Measurements from ENCODE around the gene NDUFS6.
"Not testable (repeated sequence)": the region's sequence is repeated elsewhere in the genome, so short reads cannot be mapped to it uniquely, and the experiment has no call there.

NDUFS6 gene

DNA sequence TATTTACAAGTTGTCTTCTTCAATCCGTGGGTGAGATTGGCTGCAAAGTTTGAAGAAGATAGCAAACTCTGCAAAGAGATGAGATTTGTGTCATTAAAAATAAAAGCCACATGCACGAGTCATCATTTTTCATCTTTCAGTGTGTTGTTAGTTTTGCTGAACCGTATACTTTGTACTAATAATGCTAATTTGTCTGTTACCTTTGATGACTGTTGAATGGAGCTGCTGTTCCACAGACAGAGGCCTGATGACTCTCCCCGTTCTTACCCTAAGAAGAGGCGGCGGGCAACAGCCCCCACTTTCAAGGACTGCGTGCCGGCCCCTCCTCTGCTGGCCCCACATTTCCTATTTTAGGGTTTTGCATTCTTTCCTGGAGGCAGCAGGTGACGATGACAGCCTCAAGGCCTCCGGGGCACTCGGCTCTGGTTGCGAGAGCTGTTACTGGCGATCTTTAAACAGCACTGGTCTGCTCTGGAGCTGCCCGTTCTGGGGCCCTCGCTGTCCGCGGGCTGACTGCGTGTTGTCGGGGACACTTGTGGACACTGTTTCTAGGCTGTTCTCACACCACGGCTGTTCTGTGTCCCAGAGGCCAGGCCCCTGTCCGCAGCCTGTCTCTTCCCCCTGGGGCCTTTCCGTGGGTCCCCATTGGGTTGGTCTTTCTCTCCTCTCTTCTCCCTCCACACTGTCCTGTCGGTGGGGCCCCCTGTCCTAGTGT is 35.1 kb downstream of the NDUFS6 start:
- no peak for DNase-seq

DNA sequence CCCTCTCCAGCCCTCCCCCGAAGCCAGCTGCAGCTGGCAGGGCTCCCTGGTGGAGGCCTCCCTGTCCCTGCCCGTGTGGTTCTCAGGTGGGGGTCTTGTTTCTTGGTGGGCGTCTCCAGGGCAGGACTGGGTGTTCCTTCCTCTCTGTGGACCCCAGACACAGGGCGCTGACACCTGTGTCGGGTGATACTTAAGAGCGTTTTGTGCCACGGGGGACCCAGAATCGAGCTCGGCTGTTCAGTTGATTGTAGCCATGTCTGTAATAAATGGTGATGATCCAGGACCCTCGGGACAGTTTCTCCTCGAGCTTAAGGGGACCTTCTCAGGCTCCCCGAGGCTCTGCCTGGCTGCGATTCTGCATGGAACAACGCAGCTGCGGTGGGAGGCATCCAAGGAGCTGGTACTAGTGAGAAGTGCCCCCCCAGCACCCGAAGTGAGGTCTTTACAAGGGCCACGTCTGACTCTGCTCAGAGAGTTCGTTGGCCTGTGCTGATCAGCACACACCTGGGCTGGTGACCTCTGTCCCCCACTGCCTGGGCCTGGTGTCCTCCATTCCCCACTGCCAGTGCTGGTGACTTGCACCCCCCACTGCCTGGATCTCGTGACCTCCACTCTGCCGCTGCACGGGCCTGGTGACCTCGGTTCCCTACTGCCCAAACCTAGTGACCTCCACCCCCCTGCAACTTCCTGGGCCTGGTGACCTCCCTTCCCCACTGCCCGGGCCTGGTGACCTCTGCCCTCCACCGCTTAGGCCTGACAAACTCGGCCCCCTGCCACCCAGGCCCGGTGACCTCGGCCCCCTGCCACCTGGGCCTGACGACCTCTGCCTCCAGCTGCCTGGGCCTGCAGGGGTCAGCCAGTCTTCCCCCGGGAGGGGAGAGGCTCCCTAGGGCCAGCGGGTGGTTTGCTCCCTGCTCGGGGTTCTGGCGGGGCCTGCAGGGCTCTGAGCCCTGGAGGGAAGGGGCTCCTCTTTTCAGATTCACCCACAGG is 36.0 kb downstream of the NDUFS6 start:
- DNase-seq = no peak

DNA sequence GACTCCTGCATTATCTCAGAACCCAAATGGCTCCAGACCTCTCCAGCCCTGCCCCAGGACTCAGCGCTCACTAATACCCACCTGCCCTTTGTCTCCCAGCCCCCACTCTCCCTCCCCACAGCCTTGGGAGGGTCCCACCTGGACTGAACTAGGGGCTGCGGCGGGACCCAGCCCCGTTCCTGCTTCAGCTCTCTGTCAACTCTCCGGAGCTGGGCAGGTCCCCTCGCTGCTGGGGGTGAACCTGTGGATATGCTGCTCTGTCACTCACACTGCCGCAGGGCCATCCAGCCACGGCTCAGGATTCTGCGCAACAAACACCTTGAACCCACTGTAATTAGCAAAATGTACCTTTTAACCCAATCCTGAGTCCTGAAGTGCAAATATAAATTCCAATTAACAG is 36.8 kb downstream of the NDUFS6 start:
- DNase-seq = no peak

DNA sequence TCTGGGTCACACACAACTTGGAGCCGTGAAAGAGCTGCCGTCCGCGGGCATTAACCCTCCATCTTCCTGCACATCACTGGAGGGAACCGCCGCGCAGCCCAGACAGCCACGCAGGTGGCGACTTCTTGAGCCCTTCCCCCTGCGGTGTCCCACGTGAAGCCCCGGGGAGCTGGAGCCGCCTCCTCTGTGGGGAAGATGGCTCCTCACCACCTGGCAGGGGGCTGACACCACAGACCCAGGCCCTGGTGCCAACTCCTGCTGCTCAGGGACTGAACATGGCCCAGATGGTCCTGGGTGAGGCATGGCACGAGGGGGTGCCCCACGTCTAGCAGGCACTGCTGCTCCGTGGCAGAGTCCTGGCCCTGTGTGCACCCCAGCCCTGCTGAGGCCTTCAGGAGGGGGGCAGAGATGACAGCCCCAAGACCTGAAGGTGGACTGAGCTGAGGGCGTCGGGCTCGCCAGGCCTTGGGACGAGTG is 38.9 kb downstream of the NDUFS6 start:
- no peak for DNase-seq

DNA sequence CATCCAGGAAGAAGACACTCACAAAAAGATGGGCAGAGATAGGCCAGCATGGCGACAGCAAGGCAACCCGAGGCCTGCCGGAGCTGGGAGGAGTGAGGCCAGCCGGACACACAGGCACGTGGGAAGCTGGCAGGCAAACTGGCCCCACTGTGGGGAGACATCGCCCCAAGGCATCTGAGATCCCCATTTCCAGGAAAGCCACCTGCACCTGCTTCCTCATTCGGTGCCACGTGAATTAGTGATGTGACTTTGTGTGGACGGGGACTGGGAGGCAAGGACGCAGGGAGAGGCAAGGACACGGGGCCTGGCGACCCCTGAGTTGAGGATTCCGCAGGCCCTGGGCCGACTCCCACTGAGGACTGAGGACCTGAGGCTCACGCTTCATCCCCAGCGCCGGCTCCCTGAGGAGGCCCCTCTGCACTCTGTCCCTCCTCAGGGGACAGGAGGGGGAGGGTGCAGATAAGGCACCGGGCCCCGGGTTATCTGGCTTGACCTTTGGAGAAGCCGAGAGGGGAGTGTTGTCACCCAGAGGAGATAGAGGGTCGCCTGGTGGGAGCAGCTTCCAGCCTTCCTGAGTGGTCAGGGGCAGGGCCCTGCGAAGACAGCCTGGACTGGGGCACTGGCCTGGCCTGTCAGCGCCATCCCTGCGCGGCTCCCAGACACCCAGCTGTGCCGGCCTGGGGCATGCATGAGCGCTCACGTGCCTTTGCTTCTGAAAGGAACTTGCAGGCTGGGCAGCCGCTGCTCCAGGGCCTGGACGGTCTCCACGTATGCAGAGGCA is 39.7 kb downstream of the NDUFS6 start:
- DNase-seq = no peak

DNA sequence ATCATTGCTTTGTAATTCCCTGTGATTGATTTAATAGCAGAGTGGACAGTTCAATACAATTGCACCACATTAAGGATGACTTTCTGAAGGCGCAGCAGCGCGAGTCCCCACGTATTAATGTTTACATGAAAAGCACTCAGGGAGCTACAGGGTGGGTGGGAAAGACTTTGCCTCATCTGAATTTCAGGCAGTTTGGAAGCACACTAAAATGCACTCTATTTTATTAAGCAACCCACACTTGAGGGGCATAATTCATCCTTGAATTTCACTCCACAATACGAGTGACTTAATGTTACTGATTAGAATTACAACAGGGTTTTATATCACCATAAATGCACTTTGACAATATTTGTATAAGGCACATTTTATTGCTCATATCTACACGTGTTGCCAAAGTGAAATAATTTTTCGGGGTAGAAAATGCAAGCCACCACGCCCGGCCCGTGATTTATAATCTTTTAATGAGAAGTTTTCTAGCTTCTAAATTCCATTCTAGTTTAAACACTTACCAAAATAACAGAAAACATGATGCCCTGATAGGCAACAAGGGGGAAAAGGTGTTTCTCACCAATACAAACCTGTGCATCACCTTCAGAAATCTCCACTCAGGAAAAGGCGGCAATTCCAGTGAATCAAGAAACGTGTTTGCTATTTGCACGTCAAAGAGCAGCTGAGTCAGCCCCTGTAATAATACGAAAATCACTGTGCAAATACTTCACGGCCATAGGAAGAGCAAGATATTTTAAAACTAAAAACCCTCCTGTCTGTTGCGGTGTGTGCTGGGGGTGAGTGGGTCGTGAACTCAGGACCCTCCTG is 41.0 kb downstream of the NDUFS6 start:
- DNase-seq = no peak

DNA sequence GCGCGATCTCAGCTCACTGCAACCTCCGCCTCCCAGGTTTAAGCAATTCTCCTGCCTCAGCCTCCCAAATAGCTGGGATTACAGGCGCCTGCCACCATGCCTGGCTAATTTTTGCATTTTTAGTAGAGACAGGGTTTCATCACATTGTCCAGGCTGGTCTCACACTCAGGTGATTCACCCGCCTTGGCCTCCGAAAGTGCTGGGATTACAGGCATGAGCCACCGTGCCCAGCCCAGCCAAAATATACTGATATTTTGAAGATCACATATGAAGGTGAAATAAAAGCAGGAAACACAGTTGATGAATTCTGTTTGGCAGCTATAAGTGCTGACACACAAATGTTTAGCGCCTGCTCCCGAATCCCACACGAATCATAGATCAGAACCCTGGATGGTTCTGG is 42.6 kb downstream of the NDUFS6 start:
- DNase-seq = not testable (repeated sequence)

DNA sequence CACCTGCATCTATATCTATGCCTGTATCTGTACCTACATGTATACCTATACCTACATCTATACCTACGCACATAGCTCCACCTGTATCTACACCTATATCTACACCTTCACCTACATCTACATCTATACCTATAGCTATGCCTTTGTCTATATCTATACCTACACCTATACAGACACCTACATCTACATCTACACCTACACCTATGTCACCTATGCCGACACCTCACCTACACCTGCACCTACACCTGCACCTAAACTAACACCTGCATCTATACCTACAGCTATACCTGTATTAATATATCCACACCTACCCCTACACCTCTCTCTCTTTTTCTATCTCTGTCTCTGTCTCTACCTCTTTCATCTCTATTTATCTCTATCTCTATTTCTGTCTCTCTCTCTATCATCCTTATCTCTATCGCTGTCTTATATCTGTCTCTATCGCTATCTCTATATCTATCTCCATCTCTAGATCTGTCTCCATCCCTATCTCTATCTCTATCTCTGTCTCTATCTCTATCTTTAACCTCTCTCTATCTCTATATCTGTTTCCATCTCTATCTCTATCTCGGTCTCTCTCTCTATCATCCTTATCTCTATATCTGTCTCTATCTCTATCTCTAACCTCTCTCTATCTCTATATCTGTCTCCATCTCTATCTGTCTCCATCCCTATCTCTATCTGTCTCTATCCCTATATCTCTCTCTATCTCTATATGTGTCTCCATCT is 43.7 kb downstream of the NDUFS6 start:
- no peak for DNase-seq

DNA sequence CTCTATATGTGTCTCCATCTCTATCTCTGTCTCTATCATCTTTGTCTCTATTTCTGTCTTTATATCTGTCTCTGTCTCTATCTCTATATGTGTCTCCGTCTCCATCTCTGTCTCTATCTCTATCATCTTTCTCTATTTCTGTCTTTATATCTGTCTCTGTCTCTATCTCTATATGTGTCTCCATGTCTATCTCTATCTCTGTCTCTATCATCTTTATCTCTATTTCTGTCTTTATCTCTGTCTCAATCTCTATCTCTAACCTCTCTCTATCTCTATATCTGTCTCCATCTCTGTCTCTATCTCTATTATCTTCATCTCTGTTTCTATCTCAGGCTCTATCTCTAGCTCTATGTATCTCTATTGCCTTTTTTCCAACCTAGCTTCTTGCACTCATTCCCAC is 44.5 kb downstream of the NDUFS6 start:
- no peak for DNase-seq

DNA sequence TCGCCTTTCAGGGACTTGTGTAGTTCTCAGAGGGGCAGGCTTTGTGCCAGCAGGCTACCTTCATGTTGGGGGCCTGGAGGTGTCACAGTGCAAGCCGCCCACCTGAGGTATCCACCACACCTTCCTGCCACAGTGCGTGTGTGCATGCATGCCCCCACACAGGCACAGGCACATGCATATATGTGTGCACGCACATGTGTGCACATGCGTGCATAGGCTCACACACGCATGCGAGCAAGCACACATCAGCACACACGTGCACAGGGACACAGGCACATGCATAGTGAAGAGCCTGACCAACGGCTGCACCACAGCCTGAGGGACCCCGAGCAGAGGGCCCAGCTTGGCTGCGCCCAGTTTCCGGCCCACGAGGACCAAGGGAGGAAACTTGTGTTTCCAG is 45.4 kb downstream of the NDUFS6 start:
- no peak for DNase-seq

DNA sequence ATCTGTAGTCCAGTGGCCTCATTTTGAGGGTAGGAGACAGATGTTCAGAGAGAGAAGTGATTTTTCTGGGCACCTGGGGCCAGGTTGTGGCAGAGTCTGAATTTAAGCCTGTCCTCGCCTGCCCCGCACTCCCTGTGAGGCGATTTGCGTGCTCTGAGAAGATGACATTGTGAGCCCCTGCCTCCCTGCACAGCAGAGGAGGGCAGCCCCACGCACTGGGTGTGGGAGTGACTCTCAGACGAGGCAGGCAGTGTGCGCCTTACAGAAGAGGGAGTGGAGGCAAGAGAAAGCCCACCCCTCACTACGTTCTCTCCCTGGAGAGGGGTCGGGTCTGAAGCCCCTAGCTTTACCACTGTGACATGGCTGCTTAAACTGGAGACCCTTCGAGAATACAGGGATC is 45.8 kb downstream of the NDUFS6 start:
- DNase-seq = no peak

DNA sequence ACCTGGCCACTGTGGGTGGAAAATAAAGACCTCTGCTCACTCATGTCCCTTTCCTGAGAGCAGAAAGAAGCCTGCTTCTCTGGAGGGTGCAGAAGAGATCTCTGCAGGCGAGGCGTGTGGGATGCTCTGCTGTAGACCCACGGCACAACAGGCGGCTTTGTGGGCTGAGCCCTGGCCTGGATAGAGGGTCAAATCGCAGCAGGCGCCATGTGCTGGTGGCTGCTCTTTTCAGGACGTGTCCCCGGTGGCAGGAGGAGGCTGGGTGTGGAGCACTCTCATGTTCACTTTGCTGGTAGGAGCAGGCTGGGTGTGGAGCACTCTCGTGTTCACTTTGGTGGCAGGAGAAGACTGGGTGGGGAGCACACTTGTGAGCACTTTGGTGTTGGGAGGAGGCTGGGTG is 46.4 kb downstream of the NDUFS6 start:
- no peak for DNase-seq

DNA sequence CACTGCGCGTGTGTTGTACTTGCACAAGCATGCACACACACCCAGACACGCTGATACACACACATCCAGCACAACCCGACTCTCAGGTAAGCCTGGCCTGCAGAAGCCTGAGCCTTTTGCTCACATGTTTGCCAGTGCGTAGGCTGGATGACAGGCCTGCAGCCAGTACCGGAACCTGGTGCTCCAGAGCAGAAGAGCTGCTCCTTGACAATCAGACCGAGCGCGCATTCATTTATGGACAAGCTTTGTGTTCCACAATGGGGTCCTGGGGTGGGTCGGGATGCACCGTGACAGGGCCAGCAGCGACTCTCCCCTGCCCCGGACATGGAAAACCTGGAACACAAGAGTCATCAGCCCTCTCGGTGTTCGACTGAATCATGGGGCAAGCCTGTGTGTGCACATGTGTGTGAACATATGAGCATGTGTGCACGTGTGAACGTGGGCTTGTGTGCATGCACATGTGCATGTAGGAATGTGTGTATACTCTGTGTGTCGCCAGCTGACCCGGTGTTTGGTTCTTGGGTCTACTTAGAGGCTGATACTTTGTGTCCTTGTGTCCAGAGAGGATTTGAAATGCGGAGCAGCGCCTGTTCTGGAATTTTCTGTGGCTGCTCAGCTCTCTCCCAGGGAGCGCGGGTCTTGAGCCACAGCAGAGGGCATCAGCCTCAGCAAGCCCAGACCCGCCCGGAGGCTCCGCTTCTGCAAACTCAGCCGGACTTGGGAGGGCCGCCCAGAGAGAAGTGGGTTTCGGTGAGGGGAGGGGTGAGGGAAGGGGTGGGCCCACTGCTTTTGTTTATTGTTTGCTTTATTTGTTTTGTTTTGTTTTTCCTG is 49.3 kb downstream of the NDUFS6 start:
- no peak for DNase-seq

DNA sequence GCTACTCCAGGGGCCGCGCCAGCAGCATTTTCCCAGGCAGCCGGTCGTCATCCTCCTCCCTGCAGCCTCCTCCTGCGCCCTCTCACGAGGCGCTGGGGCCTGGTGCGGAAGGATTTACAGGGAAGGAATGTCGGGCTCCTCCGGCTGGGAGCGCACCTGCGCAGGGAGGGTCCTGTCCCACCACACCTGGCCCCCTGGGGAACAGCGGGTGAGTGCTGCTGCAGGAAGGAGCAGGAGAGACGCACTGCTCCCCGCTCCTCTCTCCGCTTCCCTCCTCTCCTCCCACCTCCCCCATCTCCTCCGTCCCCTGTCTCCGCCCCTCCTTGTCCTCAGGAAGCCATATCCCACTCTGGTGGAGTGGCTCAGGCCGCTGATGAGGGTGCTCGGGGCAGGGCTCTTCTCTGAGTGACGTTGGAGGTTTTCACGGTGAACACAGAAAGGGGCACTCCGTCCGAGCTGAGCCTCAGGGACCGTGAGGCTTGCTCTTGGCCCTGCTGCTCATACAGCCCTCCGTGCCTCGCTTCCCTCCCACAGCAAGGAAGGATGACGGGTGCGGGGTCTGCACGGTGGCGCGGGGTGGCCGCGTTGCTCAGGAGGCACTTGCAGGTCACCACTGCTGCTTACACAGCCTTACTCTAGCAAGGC is 50.2 kb downstream of the NDUFS6 start:
- DNase-seq = no peak

DNA sequence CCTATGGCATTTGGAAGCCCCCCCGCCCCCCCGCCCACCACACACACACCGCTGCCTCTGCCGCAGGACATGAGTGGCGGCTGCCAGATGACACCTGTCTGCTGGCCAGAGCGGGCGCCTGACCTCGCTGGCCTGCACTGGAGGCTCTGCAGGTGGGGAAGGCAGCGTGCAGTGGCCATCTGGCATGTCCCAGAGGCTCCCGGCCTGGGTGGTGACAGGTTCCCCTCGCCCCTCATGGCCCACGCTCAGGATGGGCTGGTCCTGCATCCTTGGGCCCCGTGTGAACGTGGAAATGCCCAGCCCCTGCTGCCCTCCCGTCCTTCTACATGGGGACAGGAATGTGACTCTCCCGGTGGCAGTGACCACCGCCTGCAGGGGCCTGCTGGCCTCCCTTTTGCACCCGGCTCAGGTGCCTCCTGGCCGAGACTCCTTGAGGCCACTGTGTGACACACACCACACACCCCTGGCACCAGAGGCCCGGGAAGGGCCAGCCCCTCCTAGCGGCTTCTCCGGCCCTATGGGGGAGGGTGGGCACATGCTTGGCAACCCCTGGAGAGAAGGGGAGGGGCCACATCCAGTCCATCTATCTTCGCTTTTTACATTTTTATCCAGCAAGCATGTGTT is 51.2 kb downstream of the NDUFS6 start:
- DNase-seq = no peak

DNA sequence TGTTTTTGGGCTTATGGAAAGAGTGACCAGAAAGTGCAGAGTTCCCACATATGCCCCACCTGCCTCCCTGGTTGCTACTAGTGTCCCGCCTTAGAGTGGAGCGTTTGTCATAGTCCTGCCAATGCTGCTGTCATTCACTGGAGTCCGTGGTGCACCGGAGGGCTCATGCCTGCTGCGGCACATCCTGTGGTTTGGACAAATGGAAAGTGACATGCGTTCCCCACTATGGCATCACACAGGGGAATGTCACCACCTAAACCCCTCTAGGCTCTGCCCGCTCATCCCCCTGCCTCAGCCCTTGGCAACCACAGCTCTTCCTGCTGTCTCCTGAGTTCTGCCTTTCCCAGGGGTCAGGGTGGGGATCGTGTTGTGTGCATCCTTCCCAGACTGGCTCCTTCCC is 52.3 kb downstream of the NDUFS6 start:
- DNase-seq = no peak

DNA sequence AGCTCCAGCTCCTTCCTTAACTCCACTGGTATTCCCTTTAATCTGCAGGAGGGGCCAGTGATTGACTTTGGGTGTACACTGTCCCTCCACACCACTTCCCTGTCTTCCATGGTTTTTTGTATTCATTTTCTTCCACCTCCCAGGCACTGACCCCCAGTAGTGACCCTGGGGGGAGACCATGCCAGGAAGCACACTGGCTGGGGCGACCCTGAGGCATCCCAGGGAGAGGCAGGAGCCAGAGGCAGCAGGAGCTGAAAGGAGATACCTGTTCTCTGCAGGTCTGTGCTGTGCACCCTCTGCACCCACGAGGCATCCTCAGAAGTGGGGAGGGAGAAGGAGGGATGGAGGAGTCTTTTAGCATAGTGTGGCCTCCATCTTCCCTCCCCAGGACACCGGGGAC is 53.9 kb downstream of the NDUFS6 start:
- DNase-seq = no peak

DNA sequence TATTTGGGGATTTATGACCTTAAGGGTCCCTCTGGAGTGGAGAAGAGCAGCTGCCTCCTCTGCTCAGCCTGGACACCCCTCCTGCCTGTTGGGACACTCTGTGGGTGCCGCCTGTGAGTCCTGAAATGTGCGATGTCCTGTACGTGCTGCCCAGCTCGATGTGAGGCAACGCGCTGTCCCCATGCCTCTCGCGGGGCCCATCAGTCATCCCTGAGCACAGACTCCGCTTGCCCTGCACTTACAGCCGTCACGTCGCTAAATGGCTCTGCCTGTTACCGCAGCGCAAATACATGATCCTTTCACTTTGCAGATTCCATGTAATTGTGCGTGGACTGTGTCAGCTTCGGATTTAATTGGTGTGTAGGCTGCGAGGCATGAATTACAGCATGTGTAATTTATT is 54.4 kb downstream of the NDUFS6 start:
- DNase-seq = no peak

DNA sequence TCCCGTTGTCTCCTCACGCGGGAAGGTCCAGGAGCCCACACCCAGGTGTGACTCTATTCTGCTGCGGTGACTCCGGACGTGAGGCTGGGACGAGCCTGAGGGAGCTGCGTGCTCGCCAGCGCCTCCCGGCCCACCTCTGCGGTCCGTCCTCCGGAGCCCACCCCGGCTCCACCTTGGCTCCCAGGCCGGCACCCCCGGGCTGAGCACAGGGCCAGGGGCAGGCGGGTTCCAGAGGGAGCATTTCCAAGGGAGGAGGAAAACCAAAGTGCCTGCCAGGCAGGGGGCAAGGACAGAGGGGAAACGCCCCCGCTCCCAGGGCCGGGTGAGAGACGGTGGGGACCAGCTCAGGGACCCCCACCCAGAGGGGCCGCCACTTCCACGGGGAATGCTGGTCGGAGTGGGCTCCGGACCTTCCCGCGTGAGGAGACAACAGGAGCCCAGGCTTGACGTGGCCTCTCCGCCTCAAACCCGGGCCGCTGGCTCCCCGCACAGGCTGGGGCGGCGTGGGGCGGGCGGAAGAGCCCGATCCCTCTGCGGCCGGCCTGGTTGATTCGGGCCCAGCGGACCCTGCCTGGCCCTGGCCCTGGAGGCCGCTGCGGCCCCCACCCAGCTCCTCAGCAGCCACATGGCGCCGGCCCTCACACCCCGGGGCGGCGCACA is 55.5 kb downstream of the NDUFS6 start:
- DNase-seq = no peak

Measured in NCI-H510A treated with DMSO at 0.1 percent for 48 hours (cell line).